K562 (cell line): ENCODE measurements around the gene SRRT. TPM values are rescaled to one million over a fixed set of nuclear protein-coding genes. Genes with fewer than 3 reads are reported as not detected.

Experiments used
- ARNT ChIP-seq, 2 experiments: fragments of 450-650 bp; IDR thresholded peaks; 2 replicates each; pipeline ENCODE4 v1.6.1; 2016; ENCODE audit warnings: mild to moderate bottlenecking in 1 of 2
- IRF2 ChIP-seq: sonication (generic); formaldehyde crosslinking; IDR thresholded peaks from 2 replicates; pipeline ENCODE4 v1.8.1; 2022; ENCODE audit warnings: mild to moderate bottlenecking, missing genetic modification reagents
- JUNB ChIP-seq: fragments of 450-650 bp; formaldehyde crosslinking; conservative IDR thresholded peaks from 2 replicates; pipeline ENCODE4 v1.4.0; 2020; ENCODE audit warnings: mild to moderate bottlenecking
- MTA2 ChIP-seq: fragments of 450-650 bp; IDR thresholded peaks from 2 replicates; pipeline ENCODE4 v1.6.1; 2016; ENCODE audit warnings: low read depth
- NCOA2 ChIP-seq, 2 experiments: fragments of 450-650 bp; IDR thresholded peaks; 2 replicates each; pipeline ENCODE4 v1.6.1; 2018; ENCODE audit warnings: mild to moderate bottlenecking in 2 of 2, moderate library complexity in 1 of 2; ENCODE audit not compliant: partially characterized antibody in 2 of 2
- RUNX1 ChIP-seq: sonication (generic); IDR thresholded peaks from 2 replicates; pipeline ENCODE4 v1.6.1; 2016; ENCODE audit warnings: antibody characterized with exemption, low read depth
- SAP30 ChIP-seq: fragments of 200-600 bp; sonication (generic); IDR thresholded peaks from 2 replicates; pipeline ENCODE4 v1.6.1; 2012; ENCODE audit warnings: borderline replicate concordance, low read depth, mild to moderate bottlenecking, moderate library complexity, low read length, control low read depth, inconsistent platforms; ENCODE audit not compliant: insufficient read depth, poor library complexity, severe bottlenecking
- SMAD3 ChIP-seq: fragments of 450-650 bp; formaldehyde crosslinking; conservative IDR thresholded peaks from 2 replicates; pipeline ENCODE4 v1.4.0; 2020; ENCODE audit warnings: mild to moderate bottlenecking
- SNRNP70 ChIP-seq: fragments of 200-400 bp; formaldehyde crosslinking; optimal IDR thresholded peaks from 2 replicates; pipeline ENCODE3; 2017; ENCODE audit warnings: low read depth, low read length
- SRF ChIP-seq, 2 experiments: fragments of 250-450, 450-650 bp in 1 of 2; sonication (Bioruptor Pico) in 1 of 2; sonication (generic) in 1 of 2; formaldehyde crosslinking; IDR thresholded peaks; 2 replicates each; pipeline versions ENCODE4 v1.5.0 to v1.5.1; 2020 to 2022; ENCODE audit warnings: mild to moderate bottlenecking in 1 of 2, missing genetic modification reagents in 1 of 2
- TARDBP ChIP-seq: fragments of 450-650 bp; IDR thresholded peaks from 2 replicates; pipeline ENCODE4 v1.6.1; 2016
- polyA plus RNA-seq, 8 experiments: library from polyadenylated mRNA; depleted of rRNA in 4 of 8; stranded (reverse) in 5 of 8; unstranded in 3 of 8; fragments of >200 nt; fragmentation: Nextera tagmentation in 2 of 8; fragmentation: Illumina TruSeq in 1 of 8; extraction: Ambion mirVana in 2 of 8; extraction: Trizol in 1 of 8; gene quantifications; 2 replicates each; pipeline versions ENCODE4 v1.2.1 to v1.2.3, GENCODE V29; 2011 to 2014; ENCODE audit warnings: inconsistent platforms in 1 of 8, missing spikeins in 1 of 8
- total RNA-seq, 7 experiments: library from RNA; depleted of rRNA in 6 of 7; stranded (reverse); fragments of >200 nt in 6 of 7; fragmentation: Illumina TruSeq in 2 of 7; extraction: Trizol in 2 of 7; gene quantifications; 2 replicates each; pipeline versions ENCODE4 v1.2.1 to v1.2.3, GENCODE V29; 2011 to 2021; ENCODE audit warnings: low replicate concordance in 1 of 7
- TF ChIP-seq, protein P1 (sequence below): IDR thresholded peaks from 3 replicates; pipeline ENCODE4 v1.6.1; 2011; ENCODE audit warnings: borderline replicate concordance, mild to moderate bottlenecking; ENCODE audit not compliant: insufficient read length, insufficient read depth
- TF ChIP-seq, protein P2 (sequence below): fragments of 450-650 bp; formaldehyde crosslinking; conservative IDR thresholded peaks from 2 replicates; pipeline ENCODE4 v1.4.0; 2022; ENCODE audit warnings: mild to moderate bottlenecking, missing genetic modification characterization
- TF ChIP-seq, protein P3 (sequence below): sonication (generic); formaldehyde crosslinking; IDR thresholded peaks from 2 replicates; pipeline ENCODE4 v1.8.0; 2022; ENCODE audit warnings: mild to moderate bottlenecking, missing genetic modification reagents
- TF ChIP-seq, protein P4 (sequence below): fragments of 250-450 bp; sonication (Bioruptor Pico); IDR thresholded peaks from 2 replicates; pipeline ENCODE4 v1.5.0; 2021
- TF ChIP-seq, protein P5 (sequence below): fragments of 450-650 bp; formaldehyde crosslinking; IDR thresholded peaks from 2 replicates; pipeline ENCODE4 v1.4.0; 2020; ENCODE audit warnings: mild to moderate bottlenecking, moderate library complexity
- TF ChIP-seq, protein P6 (sequence below): fragments of 450-650 bp; IDR thresholded peaks from 2 replicates; pipeline ENCODE4 v1.6.1; 2017; ENCODE audit warnings: mild to moderate bottlenecking, moderate library complexity
- TF ChIP-seq, protein P7 (sequence below): fragments of 450-650 bp; formaldehyde crosslinking; IDR thresholded peaks from 2 replicates; pipeline ENCODE4 v1.4.0; 2020; ENCODE audit warnings: mild to moderate bottlenecking, moderate library complexity

SRRT gene
- total and polyA plus RNA-seq, 9 of the 15 experiments (the other 6 are each of a cell fraction or from before 2014, with no cell fraction given) = 10.3 to 263 (median 84.4) TPM

DNA sequence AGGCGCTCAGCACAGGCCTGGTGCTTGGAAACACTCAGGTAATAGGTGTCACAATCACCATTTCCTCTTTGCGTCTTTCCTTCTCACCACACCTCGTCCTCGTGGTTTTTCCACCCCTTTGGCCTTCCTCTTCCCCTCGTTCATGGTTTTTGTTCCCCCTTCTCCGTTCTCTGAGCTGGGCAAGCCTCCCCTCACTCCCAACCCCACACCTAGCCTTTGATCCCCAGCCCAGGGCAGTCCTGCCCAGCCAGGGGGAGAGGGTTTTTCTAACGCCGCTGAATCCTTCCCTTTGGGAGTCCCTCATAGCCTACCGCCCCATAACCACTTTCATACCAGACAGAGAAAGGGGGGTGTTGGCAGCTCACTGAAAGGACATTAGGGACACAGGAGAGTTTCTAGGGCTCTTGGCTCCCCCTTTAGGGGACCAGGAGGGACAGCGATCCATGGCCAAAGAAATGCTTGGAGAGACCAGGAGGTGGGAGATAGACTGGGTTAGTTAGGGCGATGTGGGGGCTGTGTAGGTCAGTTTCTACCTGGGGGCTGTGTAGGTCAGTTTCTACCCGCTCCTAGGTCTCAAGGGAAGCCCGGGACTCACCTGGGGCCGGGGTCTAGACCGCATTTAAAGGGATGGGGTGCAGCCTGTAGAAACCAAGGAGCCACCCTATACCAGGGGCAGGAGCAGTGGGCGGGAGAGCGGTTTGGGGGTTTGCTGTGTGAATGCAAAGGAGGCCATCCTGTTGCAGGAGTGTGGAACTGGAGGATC is 49.0 kb upstream of the SRRT start (continued):
- TF ChIP-seq, protein P1, sequence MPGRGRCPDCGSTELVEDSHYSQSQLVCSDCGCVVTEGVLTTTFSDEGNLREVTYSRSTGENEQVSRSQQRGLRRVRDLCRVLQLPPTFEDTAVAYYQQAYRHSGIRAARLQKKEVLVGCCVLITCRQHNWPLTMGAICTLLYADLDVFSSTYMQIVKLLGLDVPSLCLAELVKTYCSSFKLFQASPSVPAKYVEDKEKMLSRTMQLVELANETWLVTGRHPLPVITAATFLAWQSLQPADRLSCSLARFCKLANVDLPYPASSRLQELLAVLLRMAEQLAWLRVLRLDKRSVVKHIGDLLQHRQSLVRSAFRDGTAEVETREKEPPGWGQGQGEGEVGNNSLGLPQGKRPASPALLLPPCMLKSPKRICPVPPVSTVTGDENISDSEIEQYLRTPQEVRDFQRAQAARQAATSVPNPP = no peak
- no peak for TF ChIP-seq ARNT (IDR thresholded peaks at IDR 0.05)
- TF ChIP-seq, protein P2, sequence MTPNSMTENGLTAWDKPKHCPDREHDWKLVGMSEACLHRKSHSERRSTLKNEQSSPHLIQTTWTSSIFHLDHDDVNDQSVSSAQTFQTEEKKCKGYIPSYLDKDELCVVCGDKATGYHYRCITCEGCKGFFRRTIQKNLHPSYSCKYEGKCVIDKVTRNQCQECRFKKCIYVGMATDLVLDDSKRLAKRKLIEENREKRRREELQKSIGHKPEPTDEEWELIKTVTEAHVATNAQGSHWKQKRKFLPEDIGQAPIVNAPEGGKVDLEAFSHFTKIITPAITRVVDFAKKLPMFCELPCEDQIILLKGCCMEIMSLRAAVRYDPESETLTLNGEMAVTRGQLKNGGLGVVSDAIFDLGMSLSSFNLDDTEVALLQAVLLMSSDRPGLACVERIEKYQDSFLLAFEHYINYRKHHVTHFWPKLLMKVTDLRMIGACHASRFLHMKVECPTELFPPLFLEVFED (CRISPR knock-in tag) = 0 out of 2 replicates have a peak, but pooled peaks have one; percentile 78
- TF ChIP-seq MTA2 = no peak
- TF ChIP-seq SRF (CRISPR knock-in tag; IDR thresholded peaks at IDR 0.05) = no peak
- TF ChIP-seq SNRNP70 = no peak
- TF ChIP-seq, protein P3, sequence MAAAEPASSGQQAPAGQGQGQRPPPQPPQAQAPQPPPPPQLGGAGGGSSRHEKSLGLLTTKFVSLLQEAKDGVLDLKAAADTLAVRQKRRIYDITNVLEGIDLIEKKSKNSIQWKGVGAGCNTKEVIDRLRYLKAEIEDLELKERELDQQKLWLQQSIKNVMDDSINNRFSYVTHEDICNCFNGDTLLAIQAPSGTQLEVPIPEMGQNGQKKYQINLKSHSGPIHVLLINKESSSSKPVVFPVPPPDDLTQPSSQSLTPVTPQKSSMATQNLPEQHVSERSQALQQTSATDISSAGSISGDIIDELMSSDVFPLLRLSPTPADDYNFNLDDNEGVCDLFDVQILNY = no peak
- TF ChIP-seq, protein P4, sequence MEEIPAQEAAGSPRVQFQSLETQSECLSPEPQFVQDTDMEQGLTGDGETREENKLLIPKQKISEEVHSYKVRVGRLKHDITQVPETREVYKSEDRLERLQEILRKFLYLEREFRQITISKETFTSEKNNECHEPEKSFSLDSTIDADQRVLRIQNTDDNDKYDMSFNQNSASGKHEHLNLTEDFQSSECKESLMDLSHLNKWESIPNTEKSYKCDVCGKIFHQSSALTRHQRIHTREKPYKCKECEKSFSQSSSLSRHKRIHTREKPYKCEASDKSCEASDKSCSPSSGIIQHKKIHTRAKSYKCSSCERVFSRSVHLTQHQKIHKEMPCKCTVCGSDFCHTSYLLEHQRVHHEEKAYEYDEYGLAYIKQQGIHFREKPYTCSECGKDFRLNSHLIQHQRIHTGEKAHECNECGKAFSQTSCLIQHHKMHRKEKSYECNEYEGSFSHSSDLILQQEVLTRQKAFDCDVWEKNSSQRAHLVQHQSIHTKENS (CRISPR knock-in tag) = no peak
- TF ChIP-seq, protein P5, sequence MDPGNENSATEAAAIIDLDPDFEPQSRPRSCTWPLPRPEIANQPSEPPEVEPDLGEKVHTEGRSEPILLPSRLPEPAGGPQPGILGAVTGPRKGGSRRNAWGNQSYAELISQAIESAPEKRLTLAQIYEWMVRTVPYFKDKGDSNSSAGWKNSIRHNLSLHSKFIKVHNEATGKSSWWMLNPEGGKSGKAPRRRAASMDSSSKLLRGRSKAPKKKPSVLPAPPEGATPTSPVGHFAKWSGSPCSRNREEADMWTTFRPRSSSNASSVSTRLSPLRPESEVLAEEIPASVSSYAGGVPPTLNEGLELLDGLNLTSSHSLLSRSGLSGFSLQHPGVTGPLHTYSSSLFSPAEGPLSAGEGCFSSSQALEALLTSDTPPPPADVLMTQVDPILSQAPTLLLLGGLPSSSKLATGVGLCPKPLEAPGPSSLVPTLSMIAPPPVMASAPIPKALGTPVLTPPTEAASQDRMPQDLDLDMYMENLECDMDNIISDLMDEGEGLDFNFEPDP = no peak
- TF ChIP-seq, protein P6, sequence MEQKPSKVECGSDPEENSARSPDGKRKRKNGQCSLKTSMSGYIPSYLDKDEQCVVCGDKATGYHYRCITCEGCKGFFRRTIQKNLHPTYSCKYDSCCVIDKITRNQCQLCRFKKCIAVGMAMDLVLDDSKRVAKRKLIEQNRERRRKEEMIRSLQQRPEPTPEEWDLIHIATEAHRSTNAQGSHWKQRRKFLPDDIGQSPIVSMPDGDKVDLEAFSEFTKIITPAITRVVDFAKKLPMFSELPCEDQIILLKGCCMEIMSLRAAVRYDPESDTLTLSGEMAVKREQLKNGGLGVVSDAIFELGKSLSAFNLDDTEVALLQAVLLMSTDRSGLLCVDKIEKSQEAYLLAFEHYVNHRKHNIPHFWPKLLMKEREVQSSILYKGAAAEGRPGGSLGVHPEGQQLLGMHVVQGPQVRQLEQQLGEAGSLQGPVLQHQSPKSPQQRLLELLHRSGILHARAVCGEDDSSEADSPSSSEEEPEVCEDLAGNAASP = no peak
- no peak for TF ChIP-seq SMAD3
- TF ChIP-seq JUNB (CRISPR knock-in tag) = no peak
- TF ChIP-seq IRF2 (CRISPR knock-in tag) = no peak
- TF ChIP-seq, protein P7, sequence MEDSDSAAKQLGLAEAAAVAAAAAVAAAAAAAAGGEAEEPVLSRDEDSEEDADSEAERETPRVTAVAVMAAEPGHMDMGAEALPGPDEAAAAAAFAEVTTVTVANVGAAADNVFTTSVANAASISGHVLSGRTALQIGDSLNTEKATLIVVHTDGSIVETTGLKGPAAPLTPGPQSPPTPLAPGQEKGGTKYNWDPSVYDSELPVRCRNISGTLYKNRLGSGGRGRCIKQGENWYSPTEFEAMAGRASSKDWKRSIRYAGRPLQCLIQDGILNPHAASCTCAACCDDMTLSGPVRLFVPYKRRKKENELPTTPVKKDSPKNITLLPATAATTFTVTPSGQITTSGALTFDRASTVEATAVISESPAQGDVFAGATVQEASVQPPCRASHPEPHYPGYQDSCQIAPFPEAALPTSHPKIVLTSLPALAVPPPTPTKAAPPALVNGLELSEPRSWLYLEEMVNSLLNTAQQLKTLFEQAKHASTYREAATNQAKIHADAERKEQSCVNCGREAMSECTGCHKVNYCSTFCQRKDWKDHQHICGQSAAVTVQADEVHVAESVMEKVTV (CRISPR knock-in tag) = peak; percentile 64
- no peak for TF ChIP-seq TARDBP
- no peak for TF ChIP-seq NCOA2 (IDR thresholded peaks at IDR 0.05; ENCODE audit: partially characterized antibody in 2 of 2)
- TF ChIP-seq RUNX1 = no peak
- TF ChIP-seq SAP30 = peak; percentile 20
